Stimulated activated CD4-positive, alpha-beta T cell treated with anti-CD3 and anti-CD28 coated beads, Interleukin-4, amount 100 ng/mL, for 1 hour (primary cell): ENCODE results near the gene ENTPD6.
A peak's percentile ranks its signal among the peaks of the same experiment; 100 is the strongest.

ENCODE experiments used
- DNase-seq: peaks from one replicate; pipeline ENCODE4 v3.0.0-alpha.2; 2020

ENTPD6 gene

GRCh38 chr20:25245461-25245860, 49.9 kb downstream of the ENTPD6 start:
- no peak for DNase-seq

- DNase-seq: no peak
These were observed 50.9 kb downstream of the ENTPD6 start for GRCh38 chr20:25246182-25246999.

DNA sequence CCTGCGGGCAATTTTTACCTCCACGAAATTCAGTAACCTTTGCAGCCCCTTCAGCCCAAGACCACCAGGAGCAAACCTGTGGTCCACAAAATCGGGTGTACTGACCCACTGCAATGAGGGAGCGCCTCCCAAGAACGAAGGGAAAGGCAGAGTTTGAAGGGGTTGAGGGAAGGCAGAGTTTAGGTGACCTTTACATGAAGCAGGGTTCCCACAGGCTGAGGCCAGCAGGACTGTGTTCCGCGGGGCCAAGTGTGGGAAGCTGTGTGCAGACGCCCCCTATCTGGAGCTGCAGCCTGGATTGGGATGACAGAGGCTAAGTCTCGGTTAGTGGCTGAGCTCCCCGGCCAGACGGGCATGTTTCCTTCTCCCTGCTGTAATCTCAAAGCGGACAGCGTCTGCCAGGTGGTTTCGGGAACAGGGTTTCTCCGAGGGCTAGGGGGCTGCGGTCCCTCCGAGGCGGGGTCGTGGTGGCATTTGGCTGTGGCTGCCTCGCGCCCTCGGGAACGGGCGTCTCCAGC, 51.5 kb downstream of the ENTPD6 start:
- no peak for DNase-seq

DNA sequence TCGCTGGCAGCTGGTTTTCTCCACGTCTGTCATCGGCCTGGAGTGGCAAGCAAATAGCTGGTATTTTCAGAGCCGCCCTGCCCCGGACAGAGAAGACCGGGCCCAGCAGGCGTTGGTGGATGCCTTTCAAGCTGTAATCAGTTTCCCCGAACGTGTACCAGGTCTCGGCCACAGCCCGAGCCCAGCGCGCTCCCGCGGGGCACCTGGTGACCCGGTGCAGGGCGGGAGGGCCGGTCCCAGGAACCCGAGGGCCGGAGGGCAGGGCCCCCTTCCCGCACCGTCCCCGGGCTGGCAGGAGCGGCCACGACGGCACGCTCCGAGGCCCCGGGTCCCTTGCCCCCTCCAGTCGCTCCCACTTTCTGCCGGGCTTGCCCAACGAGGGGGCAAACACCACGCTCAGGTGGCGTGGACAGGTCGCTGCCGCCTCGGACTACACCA, 52.0 kb downstream of the ENTPD6 start:
- DNase-seq: no peak

DNA sequence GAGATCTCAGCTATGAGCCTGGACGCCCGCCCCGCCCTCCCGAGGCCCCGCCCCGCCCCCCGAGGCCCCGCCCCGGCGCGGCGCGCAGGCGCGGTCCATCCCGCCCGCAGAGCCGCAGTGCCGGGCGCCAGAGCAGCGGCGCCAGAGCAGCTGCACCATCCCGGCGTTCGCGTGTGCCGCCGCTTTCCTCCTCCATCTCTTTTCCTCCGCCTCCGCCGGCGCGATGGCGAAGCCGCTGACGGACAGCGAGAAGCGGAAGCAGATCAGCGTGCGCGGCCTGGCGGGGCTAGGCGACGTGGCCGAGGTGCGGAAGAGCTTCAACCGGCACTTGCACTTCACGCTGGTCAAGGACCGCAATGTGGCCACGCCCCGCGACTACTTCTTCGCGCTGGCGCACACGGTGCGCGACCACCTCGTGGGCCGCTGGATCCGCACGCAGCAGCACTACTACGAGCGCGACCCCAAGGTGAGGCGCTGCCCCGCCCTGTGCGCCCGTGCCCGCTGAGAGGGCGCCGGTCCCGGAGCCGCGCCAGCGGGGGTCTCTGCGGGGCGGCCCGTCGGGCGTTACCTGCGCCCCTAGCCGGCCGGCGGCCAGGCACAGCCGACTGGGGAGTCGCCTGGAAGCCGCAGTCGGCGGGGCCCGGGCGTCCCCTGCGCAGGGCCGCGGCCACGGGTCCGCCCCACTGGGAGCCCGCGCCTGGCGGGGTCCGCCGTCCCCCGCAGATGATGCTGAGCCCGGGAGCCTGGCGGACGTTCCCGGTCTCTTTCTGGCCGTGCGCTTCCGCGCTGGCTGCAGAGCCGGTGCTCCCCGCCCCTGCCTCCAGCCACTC, 52.7 kb downstream of the ENTPD6 start, which contains the start of gene PYGB:
TSS of gene PYGB (plus strand) at position 130 of the 830 bp plus-strand sequence. CDS start at position 224, 94 bp downstream.
- DNase-seq: peak; percentile 70

- no peak for DNase-seq
These were observed 53.3 kb downstream of the ENTPD6 start for GRCh38 chr20:25248786-25249172.

- no peak for DNase-seq
These were observed 53.9 kb downstream of the ENTPD6 start for GRCh38 chr20:25249198-25249931.

- DNase-seq: no peak
These were observed 55.0 kb downstream of the ENTPD6 start for GRCh38 chr20:25250508-25250907.

GRCh38 chr20:25251019-25251418, 55.5 kb downstream of the ENTPD6 start:
- no peak for DNase-seq

- no peak for DNase-seq
These were observed 56.0 kb downstream of the ENTPD6 start for GRCh38 chr20:25251558-25251957.

- no peak for DNase-seq
These were observed 56.7 kb downstream of the ENTPD6 start for GRCh38 chr20:25252230-25252651.

DNA sequence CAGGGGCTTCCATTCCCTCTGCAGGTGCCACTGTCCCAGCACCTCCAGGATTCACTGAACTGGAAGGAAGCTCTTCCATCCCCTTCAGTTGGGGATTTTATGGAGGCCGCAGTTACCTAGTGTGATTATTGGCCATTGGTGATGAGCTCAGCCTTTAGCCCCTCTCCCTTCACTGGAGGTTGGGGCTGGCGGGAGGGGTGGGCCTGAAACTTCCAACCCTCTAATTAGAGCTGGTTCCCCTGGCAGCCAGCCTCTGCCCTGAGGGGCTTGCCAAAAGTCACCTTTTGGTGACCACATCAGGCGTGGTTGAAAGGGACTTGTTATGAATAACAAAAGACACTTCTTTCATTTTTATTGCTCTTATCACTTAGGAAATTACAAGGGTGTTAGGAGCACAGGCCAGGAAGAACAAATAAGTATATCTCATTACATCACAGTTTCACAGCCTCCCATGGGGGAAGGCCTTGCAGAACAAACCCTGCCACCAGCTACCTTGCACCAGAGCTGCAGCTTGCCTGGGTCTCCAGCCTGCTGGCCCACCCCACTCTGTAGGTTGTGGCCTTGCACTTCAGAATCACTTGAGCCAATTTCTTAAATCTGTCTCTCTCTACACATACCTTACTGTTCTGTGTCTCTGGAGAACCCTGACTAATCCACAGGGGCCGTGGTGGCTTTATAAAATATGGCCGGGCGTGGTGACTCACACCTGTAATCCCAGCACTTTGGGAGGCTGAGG, 57.3 kb downstream of the ENTPD6 start:
- no peak for DNase-seq

- no peak for DNase-seq
These were observed 58.2 kb downstream of the ENTPD6 start for GRCh38 chr20:25253606-25254275.

DNA sequence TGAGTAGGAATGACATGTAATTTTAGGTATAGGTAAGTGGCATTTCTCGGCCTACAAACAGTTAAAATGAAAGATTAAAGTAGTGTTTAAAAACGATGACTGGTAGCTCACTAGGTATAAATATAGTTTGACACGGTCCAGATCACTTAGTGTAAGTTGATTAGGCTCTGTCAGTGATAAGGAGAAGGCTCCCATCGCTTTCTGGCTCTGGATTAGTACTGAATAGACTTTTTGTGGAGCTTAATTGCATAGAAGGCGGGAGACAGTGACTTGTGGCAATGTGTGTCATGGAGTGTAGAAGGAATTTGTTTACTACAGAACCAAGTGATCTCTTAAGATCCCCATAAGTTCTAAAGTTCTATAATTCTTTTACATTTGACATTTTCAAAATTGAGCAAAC, 59.1 kb downstream of the ENTPD6 start:
- DNase-seq: no peak

DNA sequence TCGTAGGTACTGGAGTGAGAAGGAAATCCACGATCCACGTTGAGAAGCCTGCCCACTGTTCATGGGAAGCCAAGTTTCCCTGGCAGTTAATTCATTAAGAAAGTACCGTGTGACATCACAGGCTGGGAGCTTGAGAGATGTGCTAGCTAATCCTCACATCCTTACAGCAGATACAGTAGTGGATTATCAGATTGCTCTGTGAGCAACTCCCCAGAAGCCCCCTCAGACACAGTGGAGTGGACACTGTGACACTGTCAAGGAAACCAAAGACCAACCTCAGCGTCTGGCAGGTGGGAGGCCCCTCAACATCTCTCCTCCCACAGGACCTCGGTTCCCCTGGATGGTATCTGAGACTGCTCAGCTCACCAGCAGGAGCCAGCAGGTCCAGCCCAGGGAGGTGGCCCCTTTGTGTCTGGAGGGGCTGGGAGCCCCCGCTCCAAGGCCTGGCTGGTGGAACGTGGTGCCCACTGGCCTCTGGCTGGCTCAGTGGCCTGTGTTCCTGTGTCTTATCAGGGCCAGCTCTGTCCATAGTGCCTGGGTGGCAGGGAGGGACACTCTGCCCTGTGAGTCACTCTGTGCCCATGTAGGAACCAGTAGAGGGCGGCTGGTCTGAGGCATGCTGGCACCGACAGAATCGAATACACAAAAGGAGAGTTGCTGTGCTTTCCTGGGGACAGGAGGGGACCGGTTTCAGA, 59.6 kb downstream of the ENTPD6 start:
- DNase-seq: no peak

DNA sequence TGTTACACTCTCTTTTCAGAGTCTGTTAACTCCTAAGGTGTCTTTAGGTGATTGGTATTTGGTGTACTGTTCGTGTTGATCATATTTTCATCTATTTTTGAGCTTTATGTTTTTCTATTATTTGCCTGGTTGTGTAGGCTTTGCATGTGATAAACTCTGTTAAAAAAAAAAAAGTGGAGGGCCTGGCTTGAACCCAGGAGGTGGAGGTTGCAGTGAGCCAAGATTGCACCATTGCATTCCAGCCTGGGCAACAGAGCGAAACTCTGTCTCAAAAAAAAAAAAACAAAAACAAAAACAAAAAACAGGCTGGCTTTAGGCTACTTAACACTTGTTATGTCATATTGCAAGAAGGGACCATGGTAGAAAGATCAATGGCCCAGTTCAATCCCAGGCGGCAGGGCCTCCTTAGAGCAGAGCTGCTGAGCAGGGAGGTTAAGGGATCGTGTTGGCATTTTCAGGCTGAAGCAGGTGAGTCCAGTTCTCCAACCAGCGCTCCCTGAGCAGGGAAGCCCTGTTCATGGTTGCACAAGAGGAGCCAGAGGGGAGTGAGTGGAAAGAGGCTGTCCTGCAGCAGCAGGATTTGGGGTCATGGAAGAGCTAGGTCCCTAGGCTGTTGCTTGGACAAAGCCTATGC, 60.8 kb downstream of the ENTPD6 start:
- no peak for DNase-seq

GRCh38 chr20:25257130-25257529, 61.6 kb downstream of the ENTPD6 start:
- no peak for DNase-seq

- no peak for DNase-seq
These were observed 62.4 kb downstream of the ENTPD6 start for GRCh38 chr20:25257756-25258475.

DNA sequence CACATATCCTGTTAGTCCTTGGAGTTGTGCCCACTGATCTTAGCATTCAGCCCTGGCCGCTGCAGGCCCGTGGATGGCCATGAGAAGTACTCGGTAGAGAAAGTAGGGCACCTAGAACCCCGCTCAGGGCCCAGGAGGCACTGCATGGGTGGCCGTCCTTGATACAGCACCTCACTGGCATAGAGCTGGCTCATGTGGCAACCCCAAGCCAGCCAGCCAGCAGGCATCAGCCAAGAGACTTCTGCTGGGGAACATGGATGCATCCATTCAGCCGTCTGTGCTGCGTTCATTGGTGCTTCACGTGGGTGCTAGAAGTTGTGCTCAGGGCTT, 62.9 kb downstream of the ENTPD6 start:
- DNase-seq: no peak

GRCh38 chr20:25258828-25259227, 63.3 kb downstream of the ENTPD6 start:
- no peak for DNase-seq
